GM19099 (cell line): ENCODE measurements around the gene CCNB3.

Experiments
- POLR2A ChIP-seq: IDR thresholded peaks from 3 replicates; pipeline ENCODE4 v1.6.1; 2011; ENCODE audit warnings: low read depth; ENCODE audit not compliant: insufficient read length; ENCODE audit errors: extremely low read depth

Gene CCNB3

DNA sequence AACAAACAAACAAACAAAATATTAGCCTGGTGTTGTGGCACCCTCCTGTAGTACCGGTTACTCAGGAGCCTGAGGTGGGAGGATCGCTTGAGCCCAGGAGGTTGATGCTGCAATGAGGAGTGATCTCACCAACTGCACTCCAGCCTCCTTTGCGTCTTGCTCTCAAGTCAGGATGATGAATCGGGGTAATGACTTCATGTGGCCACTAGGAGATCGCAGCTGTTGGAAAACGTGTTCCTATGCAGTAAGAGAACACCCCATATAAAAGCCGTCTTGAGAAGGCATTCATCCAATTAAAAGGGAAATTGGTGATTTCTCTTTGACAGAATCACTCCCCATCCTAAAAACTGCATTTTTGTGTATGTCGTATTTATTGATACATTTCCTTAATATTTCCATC is 6.9 kb downstream of the CCNB3 start:
- TF ChIP-seq POLR2A: no peak

DNA sequence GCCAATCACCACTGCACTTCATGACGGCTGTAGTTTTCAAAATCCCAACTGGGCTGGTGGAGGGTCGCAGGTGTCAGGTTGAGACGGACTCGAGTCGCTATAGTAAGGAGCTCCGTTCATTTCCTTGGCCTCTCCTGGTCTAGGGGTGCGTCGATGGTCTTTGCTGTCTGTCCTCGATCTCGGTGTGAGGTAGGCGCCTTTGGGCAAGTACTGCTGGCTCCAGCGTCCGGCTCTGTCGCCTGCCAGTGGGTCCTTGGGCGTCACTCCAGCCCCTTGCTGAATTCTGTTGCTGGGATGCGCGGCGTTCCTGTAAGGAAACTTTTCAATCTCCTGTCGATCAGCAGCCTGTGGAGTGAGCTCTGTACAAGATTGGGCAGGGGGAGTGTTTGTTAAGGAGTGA is 76.7 kb downstream of the CCNB3 start:
- no peak for TF ChIP-seq POLR2A

DNA sequence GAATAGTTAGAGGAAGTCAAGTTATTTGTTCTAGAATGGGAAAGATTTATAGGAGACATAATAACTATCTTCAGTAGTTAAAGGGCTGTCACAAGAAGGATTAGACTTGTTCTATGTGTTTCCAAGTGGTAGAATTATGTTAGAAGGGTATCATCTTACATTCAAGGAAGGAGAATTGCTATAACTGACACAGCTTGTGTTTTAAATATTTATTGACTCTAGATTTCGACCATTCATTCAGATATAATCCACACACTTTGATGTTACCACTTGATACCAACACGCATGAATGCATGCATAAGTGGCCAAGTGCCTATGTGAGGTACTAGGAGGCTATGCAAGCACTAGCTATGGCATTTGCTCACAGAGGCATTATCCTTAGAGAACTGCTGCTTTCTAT is 122.7 kb downstream of the CCNB3 start:
- no peak for TF ChIP-seq POLR2A

GRCh38 chrX:50333308-50333707 is 128.7 kb downstream of the CCNB3 start:
- no peak for TF ChIP-seq POLR2A

GRCh38 chrX:50343917-50344316 is 139.4 kb downstream of the CCNB3 start:
- no peak for TF ChIP-seq POLR2A

DNA sequence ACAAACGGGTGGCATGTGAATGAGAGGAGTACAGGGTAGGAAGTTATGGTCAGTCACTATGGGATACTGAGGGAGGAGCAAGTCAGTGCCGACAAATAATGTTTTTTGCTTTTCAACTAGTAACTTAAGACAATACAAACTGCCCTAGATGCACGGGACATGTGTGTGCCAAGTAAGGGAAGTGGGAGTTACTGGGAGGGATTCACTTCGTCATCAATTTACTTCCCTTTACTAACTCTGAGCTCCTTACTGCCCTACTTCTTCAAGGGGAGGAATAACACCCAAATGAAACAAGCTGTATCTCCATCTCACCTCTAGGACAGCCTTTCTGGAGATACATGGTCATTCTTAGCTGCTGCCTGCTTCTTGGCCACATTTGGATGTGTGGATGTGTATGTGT is 168.4 kb downstream of the CCNB3 start:
- TF ChIP-seq POLR2A: no peak

DNA sequence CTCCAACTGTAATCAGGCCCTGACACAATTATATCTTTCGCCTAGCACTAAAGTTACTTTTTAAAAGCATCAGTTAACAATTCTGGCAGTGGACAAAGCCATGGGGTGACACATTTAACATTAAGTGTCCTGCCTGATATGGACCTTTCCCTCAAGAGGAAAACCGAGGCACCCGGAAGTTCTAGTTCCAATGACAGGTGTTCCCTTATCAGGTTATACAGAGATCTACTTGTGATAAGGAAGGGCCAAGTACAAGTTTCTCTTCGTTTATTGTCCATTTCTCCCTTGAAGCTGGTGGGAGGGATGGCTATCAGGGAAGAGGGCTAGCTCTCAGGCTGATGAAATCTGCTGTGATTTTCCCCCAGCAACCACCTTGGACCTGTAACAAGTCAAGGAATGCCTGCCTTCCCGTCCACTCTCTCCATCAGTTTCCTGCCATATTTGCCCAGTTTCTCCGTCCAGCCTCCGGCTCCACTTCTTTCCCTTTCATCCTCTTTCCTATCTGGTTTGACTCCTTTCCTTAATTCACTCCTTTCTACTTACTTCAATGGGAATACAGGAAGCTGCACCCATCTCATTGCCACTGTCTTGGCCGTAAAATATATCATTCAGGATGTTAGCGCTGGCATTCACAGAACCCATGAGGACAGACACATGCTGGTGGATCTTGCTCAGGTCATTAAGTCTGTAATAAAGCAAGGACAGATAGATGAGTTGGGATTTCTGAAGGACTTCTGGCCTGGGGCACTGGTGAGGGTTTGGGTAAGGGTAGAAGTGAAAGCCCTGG is 171.1 kb downstream of the CCNB3 start:
- TF ChIP-seq POLR2A: no peak

DNA sequence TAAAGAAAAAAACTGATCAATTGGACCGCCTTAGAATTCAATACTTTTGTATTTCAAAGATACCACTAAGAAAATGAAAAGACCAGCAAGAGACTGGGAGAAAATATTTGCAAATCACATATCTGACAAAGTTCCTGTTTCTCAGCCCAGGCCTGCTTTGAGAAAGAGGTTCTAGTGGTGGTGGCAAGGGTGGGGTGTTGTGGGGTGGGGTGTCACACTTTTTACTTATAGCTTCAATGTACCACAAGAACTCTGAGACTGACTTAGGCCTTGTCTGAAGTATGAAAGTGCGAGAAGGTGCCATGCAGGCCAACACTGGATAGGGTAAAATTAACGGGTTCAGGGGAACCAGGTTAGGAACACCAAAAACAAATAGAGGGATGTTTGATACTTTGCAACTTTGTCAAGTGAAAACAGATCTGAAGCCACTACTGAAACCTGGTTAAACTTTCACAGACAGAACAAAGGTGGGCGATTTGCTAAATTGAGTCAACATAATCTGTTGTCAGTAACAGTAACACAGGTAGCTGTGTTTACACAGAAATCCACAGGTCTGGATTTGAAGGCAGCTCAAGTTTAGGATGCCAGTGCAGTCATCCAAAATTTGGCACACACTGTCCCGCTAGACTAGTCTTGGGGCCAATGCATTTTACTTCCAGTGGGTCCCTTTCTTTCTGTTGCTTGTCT is 177.3 kb downstream of the CCNB3 start:
- TF ChIP-seq POLR2A: no peak

DNA sequence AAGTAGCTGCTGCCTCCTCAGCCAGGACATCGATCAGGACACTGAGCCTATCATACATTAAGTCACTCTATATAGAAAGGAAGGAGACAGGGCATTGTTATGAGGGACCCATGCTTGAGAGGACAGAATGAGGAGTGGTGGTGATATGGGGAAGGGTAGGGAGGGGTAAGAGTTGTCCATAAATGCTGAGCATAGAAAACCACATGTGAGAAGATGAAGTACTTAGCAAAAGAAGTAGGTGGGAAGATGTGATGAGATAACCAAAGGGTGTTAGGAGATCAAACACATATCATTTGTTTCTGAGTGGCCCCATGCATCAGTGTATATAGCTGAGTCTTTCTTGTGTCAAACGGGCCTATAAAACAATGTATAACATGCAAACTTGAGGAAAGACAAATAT is 182.0 kb downstream of the CCNB3 start:
- TF ChIP-seq POLR2A: no peak

- TF ChIP-seq POLR2A: no peak
Measured at GRCh38 chrX:50393902-50394301, 189.3 kb downstream of the CCNB3 start.
